Esophagus squamous epithelium (tissue), 4 donors: ENCODE results near the gene RTF1.

Experiments used
- POLR2A ChIP-seq, 4 donors: fragments of 450-650 bp; IDR thresholded peaks; one replicate each; pipeline ENCODE4 v1.6.1; 2017; ENCODE audit warnings: antibody characterized with exemption in 4 of 4, mild to moderate bottlenecking in 4 of 4, moderate library complexity in 3 of 4
- TF ChIP-seq, protein P1 (sequence below), 6 experiments: fragments of 450-650 bp in 4 of 6; fragments of 200-600 bp in 2 of 6; sonication (generic) in 2 of 6; IDR thresholded peaks; one replicate each; pipeline ENCODE4 v1.5.1; 2016 to 2019; ENCODE audit warnings: antibody characterized with exemption in 6 of 6, mild to moderate bottlenecking in 4 of 6, moderate library complexity in 4 of 6

DNA sequence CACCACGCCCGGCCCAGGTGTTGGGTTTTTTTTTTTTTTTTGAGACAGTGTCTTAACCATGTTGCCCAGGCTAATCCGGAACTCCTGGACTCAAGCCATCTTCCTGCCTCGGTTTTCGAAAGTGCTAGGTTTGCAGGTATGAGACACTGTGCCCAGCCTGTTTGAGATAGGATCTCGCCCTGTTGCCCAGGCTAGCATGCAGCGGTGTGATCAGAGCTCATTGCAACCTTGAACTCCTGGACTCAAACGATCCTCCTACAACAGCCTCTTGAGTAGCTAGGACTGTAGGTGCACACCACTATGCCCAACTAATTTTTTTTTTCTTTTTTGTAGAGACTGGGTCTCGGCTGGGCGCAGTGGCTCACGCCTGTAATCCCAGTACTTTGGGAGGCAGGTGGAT lies 56.5 kb downstream of the RTF1 start:
- TF ChIP-seq, protein P1, sequence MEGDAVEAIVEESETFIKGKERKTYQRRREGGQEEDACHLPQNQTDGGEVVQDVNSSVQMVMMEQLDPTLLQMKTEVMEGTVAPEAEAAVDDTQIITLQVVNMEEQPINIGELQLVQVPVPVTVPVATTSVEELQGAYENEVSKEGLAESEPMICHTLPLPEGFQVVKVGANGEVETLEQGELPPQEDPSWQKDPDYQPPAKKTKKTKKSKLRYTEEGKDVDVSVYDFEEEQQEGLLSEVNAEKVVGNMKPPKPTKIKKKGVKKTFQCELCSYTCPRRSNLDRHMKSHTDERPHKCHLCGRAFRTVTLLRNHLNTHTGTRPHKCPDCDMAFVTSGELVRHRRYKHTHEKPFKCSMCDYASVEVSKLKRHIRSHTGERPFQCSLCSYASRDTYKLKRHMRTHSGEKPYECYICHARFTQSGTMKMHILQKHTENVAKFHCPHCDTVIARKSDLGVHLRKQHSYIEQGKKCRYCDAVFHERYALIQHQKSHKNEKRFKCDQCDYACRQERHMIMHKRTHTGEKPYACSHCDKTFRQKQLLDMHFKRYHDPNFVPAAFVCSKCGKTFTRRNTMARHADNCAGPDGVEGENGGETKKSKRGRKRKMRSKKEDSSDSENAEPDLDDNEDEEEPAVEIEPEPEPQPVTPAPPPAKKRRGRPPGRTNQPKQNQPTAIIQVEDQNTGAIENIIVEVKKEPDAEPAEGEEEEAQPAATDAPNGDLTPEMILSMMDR (IDR thresholded peaks at IDR 0.05), result no peak
- no peak for TF ChIP-seq POLR2A (IDR thresholded peaks at IDR 0.05)
